HepG2 (cell line): ENCODE results near the gene SYPL2. TPM values are rescaled to one million over a fixed set of nuclear protein-coding genes. Genes with fewer than 3 reads are reported as not detected.

Experiments used
- CHD4 ChIP-seq: fragments of 200-600 bp; sonication (generic); IDR thresholded peaks from 2 replicates; pipeline ENCODE4 v1.7.0; 2017; ENCODE audit warnings: mild to moderate bottlenecking, low read length, borderline replicate concordance
- CREB1 ChIP-seq, 2 experiments: fragments of 450-650 bp in 1 of 2; IDR thresholded peaks; 2 replicates each; pipeline ENCODE4 v1.6.1; 2016 to 2017; ENCODE audit warnings: control low read depth in 1 of 2, mild to moderate bottlenecking in 1 of 2, missing compliant biosample characterization in 1 of 2, missing genetic modification characterization in 1 of 2
- GATAD2A ChIP-seq: IDR thresholded peaks from 2 replicates; pipeline ENCODE4 v1.6.1; 2016
- HMGA1 ChIP-seq: sonication (generic); formaldehyde crosslinking; conservative IDR thresholded peaks from 2 replicates; pipeline ENCODE4 v1.4.0; 2020; ENCODE audit warnings: missing genetic modification reagents
- KDM6A ChIP-seq: IDR thresholded peaks from 2 replicates; pipeline ENCODE4 v1.6.1; 2016; ENCODE audit warnings: low read depth
- MAFG ChIP-seq: sonication (generic); formaldehyde crosslinking; IDR thresholded peaks from 2 replicates; pipeline ENCODE4 v1.5.1; 2020; ENCODE audit warnings: mild to moderate bottlenecking, missing genetic modification reagents
- MED8 ChIP-seq: sonication (generic); formaldehyde crosslinking; IDR thresholded peaks from 2 replicates; pipeline ENCODE4 v1.8.1; 2023; ENCODE audit warnings: mild to moderate bottlenecking, missing genetic modification reagents; ENCODE audit not compliant: insufficient replicate concordance
- MEIS1 ChIP-seq: sonication (generic); formaldehyde crosslinking; IDR thresholded peaks from 2 replicates; pipeline ENCODE4 v1.9.0; 2021; ENCODE audit warnings: mild to moderate bottlenecking, missing genetic modification reagents, moderate library complexity, borderline replicate concordance
- NCOA1 ChIP-seq: sonication (generic); formaldehyde crosslinking; IDR thresholded peaks from 2 replicates; pipeline ENCODE4 v1.9.0; 2021; ENCODE audit warnings: missing genetic modification reagents
- PCBP2 ChIP-seq: fragments of 200-400 bp; formaldehyde crosslinking; optimal IDR thresholded peaks from 2 replicates; pipeline ENCODE3; 2018; ENCODE audit warnings: low read length, low read depth; ENCODE audit not compliant: poor library complexity, severe bottlenecking
- RBM22 ChIP-seq: fragments of 200-400 bp; formaldehyde crosslinking; optimal IDR thresholded peaks from 2 replicates; pipeline ENCODE3; 2017; ENCODE audit warnings: mild to moderate bottlenecking, low read length, moderate library complexity
- SPEN ChIP-seq: sonication (generic); formaldehyde crosslinking; IDR thresholded peaks from 2 replicates; pipeline ENCODE4 v1.5.1; 2020; ENCODE audit warnings: low read depth, mild to moderate bottlenecking, missing genetic modification reagents
- ZNF205 ChIP-seq: IDR thresholded peaks from 2 replicates; pipeline ENCODE4 v1.6.1; 2018; ENCODE audit warnings: missing biosample characterization, missing genetic modification reagents
- ZNF207 ChIP-seq: fragments of 450-650 bp; IDR thresholded peaks from 2 replicates; pipeline ENCODE4 v1.6.1; 2016; ENCODE audit warnings: antibody characterized with exemption, borderline replicate concordance
- ZNF232 ChIP-seq: sonication (generic); formaldehyde crosslinking; IDR thresholded peaks from 2 replicates; pipeline ENCODE4 v1.4.0; 2020; ENCODE audit warnings: missing genetic modification reagents, borderline replicate concordance
- ZNF562 ChIP-seq: sonication (generic); formaldehyde crosslinking; IDR thresholded peaks from 2 replicates; pipeline ENCODE4 v1.8.0; 2022; ENCODE audit warnings: missing genetic modification reagents, borderline replicate concordance
- ZNF572 ChIP-seq: sonication (generic); formaldehyde crosslinking; IDR thresholded peaks from 2 replicates; pipeline ENCODE4 v1.5.1; 2020; ENCODE audit warnings: mild to moderate bottlenecking, missing genetic modification reagents
- ZNF598 ChIP-seq: sonication (generic); formaldehyde crosslinking; IDR thresholded peaks from 2 replicates; pipeline ENCODE4 v1.5.1; 2020; ENCODE audit warnings: mild to moderate bottlenecking, missing genetic modification reagents, borderline replicate concordance
- ZNF652 ChIP-seq: IDR thresholded peaks from 2 replicates; pipeline ENCODE4 v1.6.1; 2016; ENCODE audit warnings: low read depth, borderline replicate concordance
- ZNF839 ChIP-seq: sonication (generic); formaldehyde crosslinking; IDR thresholded peaks from 2 replicates; pipeline ENCODE4 v1.4.0; 2020; ENCODE audit warnings: missing genetic modification reagents, mild to moderate bottlenecking, borderline replicate concordance
- ZSCAN30 ChIP-seq: sonication (generic); formaldehyde crosslinking; IDR thresholded peaks from 2 replicates; pipeline ENCODE4 v1.5.0; 2020; ENCODE audit warnings: mild to moderate bottlenecking, missing genetic modification reagents
- polyA plus RNA-seq, 8 experiments: library from polyadenylated mRNA; depleted of rRNA in 3 of 8; stranded (reverse) in 7 of 8; unstranded in 1 of 8; fragments of >200 nt; fragmentation: Illumina TruSeq in 4 of 8; extraction: Trizol in 4 of 8; gene quantifications; 2 replicates each; pipeline versions ENCODE4 v1.2.1 to v1.2.3, GENCODE V29; 2011 to 2016; ENCODE audit warnings: low read depth in 4 of 8, missing spikeins in 1 of 8, mixed read lengths in 1 of 8; ENCODE audit not compliant: insufficient read depth in 1 of 8
- total RNA-seq, 5 experiments: library from RNA; depleted of rRNA; stranded (reverse); fragments of >200 nt; fragmentation: Illumina TruSeq; extraction: Trizol; gene quantifications; 2 replicates each; pipeline ENCODE4 v1.2.3, GENCODE V29; 2016; ENCODE audit warnings: low read depth in 1 of 5
- TF ChIP-seq, protein P1 (sequence below): sonication (generic); formaldehyde crosslinking; IDR thresholded peaks from 2 replicates; pipeline ENCODE4 v1.5.0; 2020; ENCODE audit warnings: mild to moderate bottlenecking, missing genetic modification reagents, moderate library complexity
- TF ChIP-seq, protein P2 (sequence below): sonication (generic); formaldehyde crosslinking; IDR thresholded peaks from 2 replicates; pipeline ENCODE4 v1.5.0; 2020; ENCODE audit warnings: missing genetic modification reagents, mild to moderate bottlenecking, borderline replicate concordance
- TF ChIP-seq, protein P3 (sequence below): sonication (generic); formaldehyde crosslinking; IDR thresholded peaks from 2 replicates; pipeline ENCODE4 v1.5.0; 2020; ENCODE audit warnings: mild to moderate bottlenecking, missing genetic modification reagents, borderline replicate concordance
- TF ChIP-seq, protein P4 (sequence below): sonication (generic); formaldehyde crosslinking; IDR thresholded peaks from 2 replicates; pipeline ENCODE4 v1.8.0; 2022; ENCODE audit warnings: missing genetic modification reagents, mild to moderate bottlenecking, borderline replicate concordance

SYPL2 gene
- total and polyA plus RNA-seq, 2 of the 13 experiments (the other 11 are each of a cell fraction or from before 2014, with no cell fraction given), result 0.17 to 0.24 TPM

DNA sequence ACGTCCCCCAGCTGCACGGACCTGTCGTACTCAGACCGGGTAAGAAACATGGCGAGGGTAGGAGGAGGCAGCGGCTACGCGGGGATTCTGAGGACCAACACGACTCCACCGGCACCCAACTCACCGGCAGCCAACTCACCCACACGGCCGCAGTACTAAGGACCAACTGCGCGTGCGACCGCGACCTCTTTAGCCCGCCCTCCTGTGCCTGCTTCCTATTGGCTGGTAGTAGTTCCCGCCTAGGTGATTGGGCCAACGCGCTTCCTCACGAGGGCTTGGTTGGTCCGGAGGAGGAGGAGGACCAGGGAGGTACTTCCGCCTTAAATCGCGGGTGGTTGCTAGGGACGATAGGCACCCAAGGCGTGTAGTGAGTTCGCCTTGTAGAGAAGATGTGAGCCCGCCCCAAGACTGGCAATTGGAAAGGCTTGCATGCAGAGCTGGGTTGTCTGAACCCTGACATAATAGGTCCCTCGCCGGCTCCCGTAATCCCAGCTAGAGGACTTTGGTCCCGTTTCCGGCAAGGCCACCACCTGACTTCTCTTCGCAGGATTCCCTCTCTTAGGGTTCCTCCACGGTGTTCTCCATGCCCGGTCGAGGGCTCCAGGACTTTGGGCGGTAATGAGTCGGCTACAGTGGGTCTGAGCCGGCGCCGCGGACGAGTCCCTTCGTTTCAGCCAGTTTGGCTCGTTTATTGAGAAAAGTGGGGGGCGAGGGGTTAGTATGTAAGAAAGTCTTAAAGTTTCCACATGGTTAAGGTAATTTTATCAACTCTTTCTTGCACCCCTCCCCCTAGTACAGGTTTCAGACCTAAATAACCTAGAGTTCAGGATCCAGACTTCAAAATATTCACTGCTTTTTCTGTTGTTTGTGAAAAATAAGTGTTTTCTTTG is 39.8 kb upstream of the SYPL2 start, which contains the start of gene PSMA5 (continued):
- TF ChIP-seq HMGA1 (CRISPR knock-in tag) (no peak), ZNF598 (CRISPR knock-in tag) (no peak), ZNF652 (CRISPR knock-in tag) (no peak), ZNF232 (0 out of 2 replicates have a peak, but pooled peaks have one; percentile 58), CHD4 (no peak), ZNF572 (CRISPR knock-in tag) (no peak), MAFG (CRISPR knock-in tag) (no peak), ZSCAN30 (CRISPR knock-in tag) (no peak), ZNF839 (CRISPR knock-in tag) (no peak; the same call in 1 of the 2 replicates), RBM22 (no peak), GATAD2A (peak; percentile 35), KDM6A (no peak), MED8 (CRISPR knock-in tag) (peak; percentile 76), PCBP2 (no peak), NCOA1 (no peak), CREB1 (IDR thresholded peaks at IDR 0.05) (peak; percentile 64), CREB1 (CRISPR knock-in tag; IDR thresholded peaks at IDR 0.05) (peak; percentile 89), ZNF205 (0 out of 2 replicates have a peak, but pooled peaks have one; percentile 44), ZNF207 (no peak), MEIS1 (CRISPR knock-in tag) (no peak), ZNF562 (CRISPR knock-in tag) (no peak; the same call in 1 of the 2 replicates), SPEN (CRISPR knock-in tag) (peak; percentile 80)
- TF ChIP-seq, protein P1, sequence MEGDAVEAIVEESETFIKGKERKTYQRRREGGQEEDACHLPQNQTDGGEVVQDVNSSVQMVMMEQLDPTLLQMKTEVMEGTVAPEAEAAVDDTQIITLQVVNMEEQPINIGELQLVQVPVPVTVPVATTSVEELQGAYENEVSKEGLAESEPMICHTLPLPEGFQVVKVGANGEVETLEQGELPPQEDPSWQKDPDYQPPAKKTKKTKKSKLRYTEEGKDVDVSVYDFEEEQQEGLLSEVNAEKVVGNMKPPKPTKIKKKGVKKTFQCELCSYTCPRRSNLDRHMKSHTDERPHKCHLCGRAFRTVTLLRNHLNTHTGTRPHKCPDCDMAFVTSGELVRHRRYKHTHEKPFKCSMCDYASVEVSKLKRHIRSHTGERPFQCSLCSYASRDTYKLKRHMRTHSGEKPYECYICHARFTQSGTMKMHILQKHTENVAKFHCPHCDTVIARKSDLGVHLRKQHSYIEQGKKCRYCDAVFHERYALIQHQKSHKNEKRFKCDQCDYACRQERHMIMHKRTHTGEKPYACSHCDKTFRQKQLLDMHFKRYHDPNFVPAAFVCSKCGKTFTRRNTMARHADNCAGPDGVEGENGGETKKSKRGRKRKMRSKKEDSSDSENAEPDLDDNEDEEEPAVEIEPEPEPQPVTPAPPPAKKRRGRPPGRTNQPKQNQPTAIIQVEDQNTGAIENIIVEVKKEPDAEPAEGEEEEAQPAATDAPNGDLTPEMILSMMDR (CRISPR knock-in tag), result 0 out of 2 replicates have a peak, but pooled peaks have one; percentile 2
- TF ChIP-seq, protein P2, sequence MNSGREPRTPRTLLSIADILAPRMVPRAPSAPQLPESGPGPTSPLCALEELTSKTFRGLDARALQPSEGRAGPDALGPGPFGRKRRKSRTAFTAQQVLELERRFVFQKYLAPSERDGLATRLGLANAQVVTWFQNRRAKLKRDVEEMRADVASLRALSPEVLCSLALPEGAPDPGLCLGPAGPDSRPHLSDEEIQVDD (CRISPR knock-in tag), result no peak
- TF ChIP-seq, protein P3, sequence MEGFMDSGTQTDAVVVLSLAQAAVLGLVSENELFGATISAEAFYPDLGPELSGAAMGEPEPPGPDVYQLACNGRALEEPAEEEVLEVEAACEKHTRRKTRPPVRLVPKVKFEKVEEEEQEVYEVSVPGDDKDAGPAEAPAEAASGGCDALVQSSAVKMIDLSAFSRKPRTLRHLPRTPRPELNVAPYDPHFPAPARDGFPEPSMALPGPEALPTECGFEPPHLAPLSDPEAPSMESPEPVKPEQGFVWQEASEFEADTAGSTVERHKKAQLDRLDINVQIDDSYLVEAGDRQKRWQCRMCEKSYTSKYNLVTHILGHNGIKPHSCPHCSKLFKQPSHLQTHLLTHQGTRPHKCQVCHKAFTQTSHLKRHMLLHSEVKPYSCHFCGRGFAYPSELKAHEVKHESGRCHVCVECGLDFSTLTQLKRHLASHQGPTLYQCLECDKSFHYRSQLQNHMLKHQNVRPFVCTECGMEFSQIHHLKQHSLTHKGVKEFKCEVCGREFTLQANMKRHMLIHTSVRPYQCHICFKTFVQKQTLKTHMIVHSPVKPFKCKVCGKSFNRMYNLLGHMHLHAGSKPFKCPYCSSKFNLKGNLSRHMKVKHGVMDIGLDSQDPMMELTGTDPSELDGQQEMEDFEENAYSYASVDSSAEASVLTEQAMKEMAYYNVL (CRISPR knock-in tag), result no peak
- TF ChIP-seq, protein P4, sequence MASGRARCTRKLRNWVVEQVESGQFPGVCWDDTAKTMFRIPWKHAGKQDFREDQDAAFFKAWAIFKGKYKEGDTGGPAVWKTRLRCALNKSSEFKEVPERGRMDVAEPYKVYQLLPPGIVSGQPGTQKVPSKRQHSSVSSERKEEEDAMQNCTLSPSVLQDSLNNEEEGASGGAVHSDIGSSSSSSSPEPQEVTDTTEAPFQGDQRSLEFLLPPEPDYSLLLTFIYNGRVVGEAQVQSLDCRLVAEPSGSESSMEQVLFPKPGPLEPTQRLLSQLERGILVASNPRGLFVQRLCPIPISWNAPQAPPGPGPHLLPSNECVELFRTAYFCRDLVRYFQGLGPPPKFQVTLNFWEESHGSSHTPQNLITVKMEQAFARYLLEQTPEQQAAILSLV (CRISPR knock-in tag), result peak; percentile 86
